ENCODE results near the gene FSTL4. TPM values are rescaled to one million over a fixed set of nuclear protein-coding genes. Genes with fewer than 3 reads are reported as not detected.

The FSTL4 gene
- total and polyA plus RNA-seq, 2 of the 4 experiments (the other 2 are of a cell fraction) = 0.18 TPM; not detected in 1

GRCh38 chr5:133341296-133341695 is 271.0 kb downstream of the FSTL4 start:
- H3K23ac ChIP-seq (ENCODE audit: low read depth, low read length) = no peak overlapping the region
- H3K9ac ChIP-seq (ENCODE audit: low read depth, low read length) = no peak overlapping the region
- H3K4me1 ChIP-seq (ENCODE audit: control insufficient read depth, insufficient read depth, low read length) = no peaks in the 10 kb centered on the region
- ATAC-seq (ENCODE audit: low read depth) (no peak), DNase-seq (no peak)
- no peaks in the 10 kb centered on the region for H3K36me3 ChIP-seq (ENCODE audit: control insufficient read depth, insufficient read depth, low read length)
- POLR2A ChIA-PET (ENCODE audit: unreplicated experiment) = no interaction called here
- no peak overlapping the region for H2BK120ac ChIP-seq (ENCODE audit: low read depth, low read length)
- H3K4ac ChIP-seq (ENCODE audit: low read depth, low read length) = no peak overlapping the region
- no peak overlapping the region for H2AK5ac ChIP-seq (ENCODE audit: low read depth, low read length)
- H2AFZ ChIP-seq (replicated peaks; ENCODE audit: low read length, poor library complexity) = no peak overlapping the region
- H3K18ac ChIP-seq (ENCODE audit: low read depth, low read length) = no peak overlapping the region
- 63% methylated on average over 2 of the region's 6 CpGs; no CpG with 5 or more reads in 1 of the 2 experiments for WGBS, 2 experiments (ENCODE audit: extremely low coverage in 2 of 2, insufficient read length in 1 of 2)
- H4K5ac ChIP-seq (ENCODE audit: low read depth, low read length) = no peak overlapping the region
- no peak overlapping the region for H3K4me3 ChIP-seq (ENCODE audit: insufficient read depth, low read depth, low read length)
- no peak overlapping the region for H2AK9ac ChIP-seq (replicated peaks; ENCODE audit: low read depth, low read length, poor library complexity)
- H3K27ac ChIP-seq (ENCODE audit: insufficient read depth, low read length) = no peak overlapping the region
- H4K8ac ChIP-seq (ENCODE audit: low read depth in 2 of 2, low read length in 2 of 2) = no peak overlapping the region
- H2BK15ac ChIP-seq (ENCODE audit: low read depth, low read length) = no peak overlapping the region
- no peak overlapping the region for H2BK20ac ChIP-seq (ENCODE audit: low read depth, low read length)
- H4K20me1 ChIP-seq (ENCODE audit: insufficient read depth, low read length) = no peaks in the 10 kb centered on the region
- dilution Hi-C loops (cut with HindIII; ENCODE audit: low sequenced_read_pairs, unreplicated experiment) (no loop called here), intact Hi-C loops (cut with micrococcal nuclease) (no loop called here), in situ Hi-C loops (cut with MboI; ENCODE audit: low sequenced_read_pairs) (no loop called here)
- H3K14ac ChIP-seq (replicated peaks; ENCODE audit: low read depth, low read length) = no peak overlapping the region
- no peak overlapping the region for H3K4me2 ChIP-seq (ENCODE audit: low read depth, low read length)
- no peaks in the 10 kb centered on the region for H3K9me3 ChIP-seq (ENCODE audit: control insufficient read depth, insufficient read depth, low read length)
- no peak for TF ChIP-seq POLR2A (IDR thresholded peaks at IDR 0.05; ENCODE audit: low read depth, low read length)
- TF ChIP-seq RFX5 (IDR thresholded peaks at IDR 0.05; ENCODE audit: low read depth, low read length) = no peak
- no peak for TF ChIP-seq SMC3 (IDR thresholded peaks at IDR 0.05; ENCODE audit: low read depth, low read length)
- TF ChIP-seq BHLHE40 (IDR thresholded peaks at IDR 0.05; ENCODE audit: low read depth, low read length) = no peak
- no peak for TF ChIP-seq RAD21 (IDR thresholded peaks at IDR 0.05; ENCODE audit: low read length)
- no peak for TF ChIP-seq ELK1 (IDR thresholded peaks at IDR 0.05; ENCODE audit: borderline replicate concordance, low read depth, low read length)
- TF ChIP-seq CEBPB (IDR thresholded peaks at IDR 0.05; ENCODE audit: low read depth, low read length) = no peak
- TF ChIP-seq USF2 (IDR thresholded peaks at IDR 0.05; ENCODE audit: low read depth, low read length) = no peak
- TF ChIP-seq FOS (IDR thresholded peaks at IDR 0.05; ENCODE audit: low read depth, low read length) = no peak
- no peak for TF ChIP-seq CHD1 (IDR thresholded peaks at IDR 0.05; ENCODE audit: low read depth, low read length)
- no peak for TF ChIP-seq CTCF (conservative IDR thresholded peaks at IDR 0.05; ENCODE audit: low read depth, low read length)
- TF ChIP-seq RCOR1 (IDR thresholded peaks at IDR 0.05; ENCODE audit: insufficient replicate concordance, low read length) = no peak
- TF ChIP-seq MXI1 (IDR thresholded peaks at IDR 0.05; ENCODE audit: borderline replicate concordance, low read depth, low read length) = no peak
- no peak for TF ChIP-seq NFE2L2 (IDR thresholded peaks at IDR 0.05; ENCODE audit: low read depth, low read length)
- H3K9me1 ChIP-seq (ENCODE audit: insufficient read depth, low read length) = no peaks in the 10 kb centered on the region
- no peaks in the 10 kb centered on the region for H3K79me1 ChIP-seq (ENCODE audit: low read depth in 1 of 2, low read length in 2 of 2)
- H4K91ac ChIP-seq (ENCODE audit: insufficient read depth, low read depth, low read length) = no peak overlapping the region
- peaks cover 11% of the 10 kb centered on the region for H3K27me3 ChIP-seq (ENCODE audit: control insufficient read depth, insufficient read depth, low read length)
- no peak overlapping the region for H3K56ac ChIP-seq (ENCODE audit: extremely low read depth, insufficient read depth, low read length)
- H2BK5ac ChIP-seq (ENCODE audit: low read depth, low read length, poor library complexity, severe bottlenecking) = no peak overlapping the region
- CTCF ChIA-PET = no interaction called here
- BruUV-seq (replicated peaks) = no TSS peak

Measured in IMR-90 (cell line).